LNCaP clone FGC (cell line): ENCODE measurements around the gene CELF3.

Experiments used
- DNase-seq: peaks from one replicate; pipeline ENCODE4 v3.0.0-alpha.2; 2011; ENCODE audit warnings: low read depth
- H3K4me3 ChIP-seq: 2 replicates; pipeline ENCODE4 v1.5.1; 2011; ENCODE audit warnings: mild to moderate bottlenecking, low read depth, low read length, control low read depth
- TF ChIP-seq, protein P1 (sequence below): IDR thresholded peaks from 2 replicates; pipeline ENCODE4 v1.5.1; 2012; ENCODE audit warnings: mild to moderate bottlenecking; ENCODE audit not compliant: control insufficient read depth, insufficient read depth; ENCODE audit errors: extremely low read depth

The CELF3 gene

DNA sequence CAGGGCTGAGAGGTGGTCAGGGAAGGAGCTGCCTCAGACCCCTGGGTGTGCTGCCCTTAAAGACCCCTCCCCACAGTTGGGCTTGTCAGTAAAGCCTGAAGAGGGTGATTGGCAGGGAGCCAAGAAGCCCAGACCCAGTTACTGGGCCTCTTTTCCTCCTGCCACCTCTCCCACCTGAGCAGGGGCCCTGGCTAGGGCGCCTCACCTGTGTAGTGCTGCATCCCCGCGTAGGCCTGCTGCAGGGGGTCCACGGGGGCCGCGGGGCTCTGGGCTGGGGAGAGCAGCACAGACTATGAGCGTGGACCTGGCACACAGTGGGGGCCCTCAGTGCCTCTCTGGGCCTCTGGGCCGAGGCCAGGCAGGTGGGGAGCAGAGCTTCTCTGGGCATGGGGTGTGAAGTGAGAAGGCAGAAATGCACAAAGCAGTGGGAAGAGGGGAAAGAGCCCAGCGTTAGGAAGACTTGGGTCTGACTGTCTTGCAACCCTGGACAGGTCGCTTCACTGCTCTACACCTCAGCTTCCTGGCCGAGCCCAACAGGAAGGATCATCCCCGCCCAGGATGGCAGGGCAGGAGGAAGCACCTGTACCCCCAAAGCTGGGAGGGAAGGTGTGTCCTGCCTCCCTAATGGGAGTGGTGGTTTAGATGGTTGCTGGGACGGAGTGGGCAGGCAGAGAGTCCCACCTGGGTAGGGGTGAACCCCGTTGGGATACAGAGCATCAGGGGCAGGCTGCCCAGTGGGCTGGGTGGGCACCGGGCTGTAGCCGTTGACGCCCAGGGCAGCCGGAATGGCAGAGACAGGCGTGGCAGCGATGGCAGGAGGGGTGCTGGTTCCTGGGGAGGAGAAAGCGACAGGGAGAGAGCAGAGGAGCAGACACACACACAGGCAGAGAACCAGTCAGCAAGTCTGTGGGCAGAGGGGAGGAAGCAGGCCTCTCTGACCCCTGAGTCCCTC, 9.9 kb downstream of the CELF3 start:
- no peak overlapping the region for H3K4me3 ChIP-seq
- no peak for DNase-seq
- TF ChIP-seq, protein P1, sequence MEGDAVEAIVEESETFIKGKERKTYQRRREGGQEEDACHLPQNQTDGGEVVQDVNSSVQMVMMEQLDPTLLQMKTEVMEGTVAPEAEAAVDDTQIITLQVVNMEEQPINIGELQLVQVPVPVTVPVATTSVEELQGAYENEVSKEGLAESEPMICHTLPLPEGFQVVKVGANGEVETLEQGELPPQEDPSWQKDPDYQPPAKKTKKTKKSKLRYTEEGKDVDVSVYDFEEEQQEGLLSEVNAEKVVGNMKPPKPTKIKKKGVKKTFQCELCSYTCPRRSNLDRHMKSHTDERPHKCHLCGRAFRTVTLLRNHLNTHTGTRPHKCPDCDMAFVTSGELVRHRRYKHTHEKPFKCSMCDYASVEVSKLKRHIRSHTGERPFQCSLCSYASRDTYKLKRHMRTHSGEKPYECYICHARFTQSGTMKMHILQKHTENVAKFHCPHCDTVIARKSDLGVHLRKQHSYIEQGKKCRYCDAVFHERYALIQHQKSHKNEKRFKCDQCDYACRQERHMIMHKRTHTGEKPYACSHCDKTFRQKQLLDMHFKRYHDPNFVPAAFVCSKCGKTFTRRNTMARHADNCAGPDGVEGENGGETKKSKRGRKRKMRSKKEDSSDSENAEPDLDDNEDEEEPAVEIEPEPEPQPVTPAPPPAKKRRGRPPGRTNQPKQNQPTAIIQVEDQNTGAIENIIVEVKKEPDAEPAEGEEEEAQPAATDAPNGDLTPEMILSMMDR: no peak

DNA sequence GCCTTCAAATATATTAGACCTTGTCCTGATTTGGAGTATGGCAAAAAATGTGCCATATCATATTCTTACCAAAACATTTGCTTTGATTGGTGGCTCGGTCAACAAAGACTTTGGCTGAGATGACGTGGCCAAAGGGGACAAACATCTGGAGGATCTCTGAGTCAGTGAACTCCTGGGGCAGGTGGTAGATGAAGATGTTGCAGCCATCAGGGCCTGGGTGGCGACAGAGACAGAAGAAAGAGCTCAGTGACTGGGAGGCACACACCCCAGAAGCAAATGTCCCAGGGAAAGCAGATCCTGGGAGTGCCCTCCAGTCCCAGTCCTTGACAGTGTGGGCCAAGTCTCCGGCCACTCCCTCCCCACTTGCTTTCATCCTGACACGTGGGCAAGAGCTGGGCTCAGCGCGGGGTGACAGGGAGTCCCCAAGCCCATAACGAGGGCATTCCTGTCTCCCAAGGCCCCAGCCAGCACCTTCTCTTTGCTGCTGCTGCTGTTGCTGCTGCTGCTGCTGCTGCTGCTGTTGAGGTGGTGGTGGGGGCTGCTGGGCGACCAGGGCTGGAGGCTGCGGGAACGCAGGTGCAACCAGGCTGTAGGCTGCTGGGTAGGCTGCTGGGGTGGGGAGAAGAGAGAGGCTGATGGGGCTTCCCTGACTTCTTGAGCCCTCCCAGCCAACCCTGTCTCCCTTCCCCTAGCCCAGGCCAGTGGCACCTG, 10.7 kb downstream of the CELF3 start:
- no peak overlapping the region for H3K4me3 ChIP-seq
- TF ChIP-seq, protein P1: no peak
- no peak for DNase-seq

DNA sequence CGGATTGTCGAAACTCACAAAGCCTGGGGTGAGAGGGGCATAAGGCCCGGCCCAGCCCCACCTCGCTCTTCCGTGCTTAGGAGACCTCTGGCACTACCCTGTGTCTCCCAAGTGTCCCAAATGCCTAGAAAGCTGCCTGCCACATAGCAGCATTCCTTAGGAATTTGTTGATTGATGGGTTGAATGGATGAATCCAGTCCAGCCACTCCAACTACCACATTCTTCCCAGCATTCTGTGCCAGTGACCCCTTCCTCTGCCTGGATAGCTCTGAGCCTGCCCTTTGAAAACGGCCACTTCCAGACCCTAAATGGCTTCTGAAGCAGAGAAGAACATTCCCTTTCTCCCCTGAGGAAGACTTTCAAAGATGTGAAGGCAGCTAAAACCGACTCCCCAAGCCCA, 11.5 kb downstream of the CELF3 start:
- TF ChIP-seq, protein P1: no peak
- no peak overlapping the region for H3K4me3 ChIP-seq
- DNase-seq: no peak

DNA sequence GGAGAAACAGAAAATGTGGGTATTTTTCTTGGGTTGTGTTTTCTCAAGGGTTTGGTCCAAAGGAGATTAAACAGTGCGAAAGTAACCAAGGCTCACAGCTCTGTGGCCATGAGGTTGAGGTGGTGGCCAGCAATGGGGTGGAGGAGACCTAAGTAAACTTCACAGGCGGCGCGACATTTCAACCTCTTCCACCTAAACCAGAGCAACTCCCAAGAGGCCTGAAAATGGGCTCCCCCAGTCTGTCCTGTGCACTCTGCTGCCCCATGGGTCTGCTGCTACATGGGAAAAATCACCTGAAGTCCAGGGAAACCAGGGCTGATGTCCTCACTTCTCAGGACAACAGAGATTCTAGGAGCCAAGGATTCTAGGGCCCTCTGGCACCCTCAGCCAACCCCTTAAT, 12.4 kb downstream of the CELF3 start:
- no peak for DNase-seq
- TF ChIP-seq, protein P1: no peak
- no peak overlapping the region for H3K4me3 ChIP-seq

DNA sequence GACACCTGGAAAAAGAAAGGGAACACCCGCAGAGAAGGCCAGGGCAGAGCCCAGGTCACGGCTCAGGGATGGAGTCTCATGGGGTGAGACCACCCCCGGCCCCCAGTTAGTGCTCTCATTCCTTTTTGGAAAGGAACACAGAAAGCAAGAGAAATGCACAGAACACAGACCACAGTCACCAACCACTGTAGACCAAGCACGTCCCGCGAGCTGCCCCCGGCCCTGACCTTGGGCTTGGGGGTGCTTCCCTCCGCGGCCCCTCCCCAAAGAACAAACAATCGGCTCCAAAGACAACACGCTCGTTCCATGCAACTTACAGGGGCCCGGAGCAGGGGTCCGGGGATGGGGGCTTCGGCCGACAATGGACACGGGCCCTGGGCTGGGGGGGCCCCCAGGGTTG, 12.8 kb downstream of the CELF3 start:
- TF ChIP-seq, protein P1: no peak
- no peak overlapping the region for H3K4me3 ChIP-seq
- no peak for DNase-seq

DNA sequence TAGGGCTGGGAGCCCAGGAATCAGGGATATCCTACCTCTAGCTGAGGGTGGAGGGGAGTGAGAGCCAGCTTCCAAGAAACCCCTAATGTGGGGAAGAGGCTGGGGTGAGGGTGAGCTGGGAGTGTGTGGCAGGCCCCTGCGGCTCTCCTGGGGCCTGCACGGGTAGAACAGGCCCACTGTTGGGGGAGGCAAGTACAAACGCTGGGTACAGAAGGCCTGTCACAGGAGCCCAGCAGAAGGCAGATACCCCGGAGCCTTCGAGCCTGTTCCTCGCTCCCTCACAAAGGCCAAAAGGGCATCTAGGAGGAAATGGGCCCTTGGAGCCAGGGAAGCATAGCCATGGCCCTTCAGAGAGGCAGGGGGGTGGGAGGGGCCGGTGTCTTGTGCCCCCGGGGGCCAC, 13.7 kb downstream of the CELF3 start:
- TF ChIP-seq, protein P1: no peak
- no peak for DNase-seq
- H3K4me3 ChIP-seq: no peak overlapping the region
